Endothelial cell of umbilical vein (primary cell): ENCODE data around the gene MTPN.

Source experiments
- CTCF ChIP-seq, 2 donors: IDR thresholded peaks; 1 replicate in 1 of 2; 2 replicates in 1 of 2; pipeline ENCODE4 v1.5.1; 2011; ENCODE audit warnings: low read length in 2 of 2, mild to moderate bottlenecking in 2 of 2, moderate library complexity in 2 of 2, control low read depth in 1 of 2, inconsistent platforms in 1 of 2, low read depth in 1 of 2; ENCODE audit not compliant: insufficient read depth in 1 of 2; ENCODE audit errors: extremely low read depth in 1 of 2
- FOS ChIP-seq: IDR thresholded peaks from 2 replicates; pipeline ENCODE4 v1.6.1; 2011; ENCODE audit warnings: mild to moderate bottlenecking, low read length, moderate library complexity, borderline replicate concordance; ENCODE audit not compliant: insufficient read depth
- POLR2A ChIP-seq: IDR thresholded peaks from 2 replicates; pipeline ENCODE4 v1.6.1; 2012; ENCODE audit warnings: low read depth, mild to moderate bottlenecking, control low read depth, low read length

GRCh38 chr7:135956393-135956792 lies 20.8 kb downstream of the MTPN start:
- TF ChIP-seq FOS (no peak), POLR2A (no peak), CTCF (IDR thresholded peaks at IDR 0.05; ENCODE audit: extremely low read depth in 1 of 2, insufficient read depth in 1 of 2, low read depth in 1 of 2, low read length in 2 of 2) (no peak)
